GM12878 (cell line): ENCODE data around the gene TRIM32. TPM values are rescaled to one million over a fixed set of nuclear protein-coding genes. Genes with fewer than 3 reads are reported as not detected.

Source experiments
- ATAC-seq: fragments of 200-7000 bp; cut with Tn5 transposase; 3 replicates; pipeline ENCODE4 v1.9.1; 2020; ENCODE audit warnings: mild to moderate bottlenecking, moderate library complexity
- Bru-seq: library from RNA; stranded (reverse); fragments of 400-500 nt; gene quantifications from one replicate; lab custom pipeline; 2021; lab: Mats Ljungman, UMichigan
- BruChase-seq, 2 experiments: library from RNA; stranded (reverse); fragments of 400-500 nt; gene quantifications; one replicate each; lab custom pipeline; 2021; lab: Mats Ljungman, UMichigan
- BruUV-seq: library from RNA; stranded (reverse); fragments of 400-500 nt; replicated peaks from 2 replicates; lab custom pipeline; 2021; lab: Mats Ljungman, UMichigan
- CTCF ChIA-PET: fragments of 300-600 bp; sonication (Branson Sonifier 250); formaldehyde crosslinking; extraction: SDS; loops from one replicate; lab custom pipeline; 2021; ENCODE audit warnings: inconsistent platforms; lab: Yijun Ruan, JAX
- POLR2A ChIA-PET: fragments of 350-600 bp; formaldehyde crosslinking; extraction: SDS; loops from one replicate; lab custom pipeline; 2021; ENCODE audit warnings: inconsistent platforms; lab: Charles Lee
- RAD21 ChIA-PET: fragments of 300-600 bp; sonication (Branson Sonifier 250); formaldehyde crosslinking; loops from one replicate; lab custom pipeline; 2023; ENCODE audit warnings: antibody characterized with exemption; ENCODE audit not compliant: unreplicated experiment; lab: Charles Lee
- SMC1A ChIA-PET: fragments of 300-600 bp; sonication (Branson Sonifier 250); formaldehyde crosslinking; loops from one replicate; lab custom pipeline; 2023; ENCODE audit not compliant: unreplicated experiment, uncharacterized antibody; lab: Charles Lee
- DNase-seq: peaks from one replicate; pipeline ENCODE4 v3.0.0-alpha.2; 2011; ENCODE audit warnings: low read depth, low spot score
- FAIRE-seq: peaks from 3 replicates; lab custom pipeline; 2011; peaks lifted over from hg19 to GRCh38; lab: Jason Lieb, UNC
- H2AFZ ChIP-seq: 2 replicates; pipeline ENCODE4 v1.6.0; 2011; ENCODE audit warnings: low read depth, low read length, control low read depth; ENCODE audit not compliant: control insufficient read depth
- H3K27ac ChIP-seq: 2 replicates; pipeline ENCODE4 v1.5.1; 2011; ENCODE audit warnings: control low read depth; ENCODE audit not compliant: control insufficient read depth, insufficient read depth
- H3K27me3 ChIP-seq, 2 experiments: replicated peaks in 1 of 2; 2 replicates each; pipeline versions ENCODE4 v1.6.0 to v1.6.1; 2011; ENCODE audit warnings: low read length in 1 of 2; ENCODE audit not compliant: control insufficient read depth in 2 of 2, insufficient read depth in 2 of 2
- H3K36me3 ChIP-seq, 2 experiments: 2 replicates each; pipeline ENCODE4 v1.5.1; 2011; ENCODE audit warnings: low read length in 1 of 2; ENCODE audit not compliant: control insufficient read depth in 2 of 2, insufficient read depth in 2 of 2
- H3K4me1 ChIP-seq: 2 replicates; pipeline ENCODE4 v1.6.1; 2011; ENCODE audit warnings: mild to moderate bottlenecking, low read length, moderate library complexity, mixed read lengths; ENCODE audit not compliant: control insufficient read depth, insufficient read depth
- H3K4me2 ChIP-seq: 2 replicates; pipeline ENCODE4 v1.6.0; 2011; ENCODE audit warnings: control low read depth; ENCODE audit not compliant: control insufficient read depth, insufficient read depth
- H3K4me3 ChIP-seq: fragments of 200-600 bp; sonication (generic); 2 replicates; pipeline ENCODE4 v1.5.1; 2016
- H3K79me2 ChIP-seq: 2 replicates; pipeline ENCODE4 v1.6.0; 2011; ENCODE audit warnings: low read length; ENCODE audit not compliant: control insufficient read depth, insufficient read depth
- H3K9ac ChIP-seq: 2 replicates; pipeline ENCODE4 v1.8.0; 2011; ENCODE audit warnings: low read length, control low read depth, mixed read lengths; ENCODE audit not compliant: control insufficient read depth, insufficient read depth
- H3K9me3 ChIP-seq: replicated peaks from 3 replicates; pipeline ENCODE4 v1.5.1; 2011; ENCODE audit warnings: mild to moderate bottlenecking, low read length; ENCODE audit not compliant: control insufficient read depth, insufficient read depth
- H4K20me1 ChIP-seq: 2 replicates; pipeline ENCODE4 v1.6.0; 2011; ENCODE audit not compliant: control insufficient read depth, insufficient read depth
- ASH2L ChIP-seq: fragments of 300-600, 200-600 bp; sonication (generic); IDR thresholded peaks from 2 replicates; pipeline ENCODE4 v1.6.1; 2017; ENCODE audit warnings: low read depth, mild to moderate bottlenecking, borderline replicate concordance
- CHD2 ChIP-seq: IDR thresholded peaks from 2 replicates; pipeline ENCODE4 v1.6.1; 2011; ENCODE audit warnings: low read depth, low read length, improper control_type of control experiment, borderline replicate concordance
- EGR1 ChIP-seq, 2 experiments: IDR thresholded peaks; 1 replicate in 1 of 2; 2 replicates in 1 of 2; pipeline ENCODE4 v1.6.1; 2011 to 2012; ENCODE audit warnings: low read depth in 2 of 2, low read length in 2 of 2, borderline replicate concordance in 1 of 2, mild to moderate bottlenecking in 1 of 2, moderate library complexity in 1 of 2
- EP300 ChIP-seq, 2 experiments: fragments of 150-350 bp in 1 of 2; IDR thresholded peaks; 2 replicates each; pipeline ENCODE4 v1.6.1; 2011 to 2012; ENCODE audit warnings: low read depth in 2 of 2, low read length in 2 of 2, borderline replicate concordance in 1 of 2, improper control_type of control experiment in 1 of 2, inconsistent platforms in 1 of 2; ENCODE audit not compliant: control insufficient read depth in 1 of 2
- PAX5 ChIP-seq: IDR thresholded peaks from 2 replicates; pipeline ENCODE4 v1.6.1; 2011; ENCODE audit warnings: low read depth, low read length, borderline replicate concordance
- POLR2AphosphoS2 ChIP-seq: IDR thresholded peaks from 2 replicates; pipeline ENCODE4 v1.6.1; 2011; ENCODE audit warnings: low read depth, mild to moderate bottlenecking, low read length, improper control_type of control experiment, moderate library complexity
- RBBP5 ChIP-seq: fragments of 200-600 bp; sonication (generic); conservative IDR thresholded peaks from 2 replicates; pipeline ENCODE4 v1.6.1; 2016
- RUNX3 ChIP-seq: IDR thresholded peaks from 2 replicates; pipeline ENCODE4 v1.6.1; 2012; ENCODE audit warnings: low read length, inconsistent platforms
- SRF ChIP-seq, 2 experiments: IDR thresholded peaks; 2 replicates each; pipeline ENCODE4 v1.6.1; 2011; ENCODE audit warnings: low read depth in 2 of 2, low read length in 2 of 2, mild to moderate bottlenecking in 1 of 2, moderate library complexity in 1 of 2
- TCF12 ChIP-seq: IDR thresholded peaks from 2 replicates; pipeline ENCODE4 v1.6.1; 2011; ENCODE audit warnings: low read depth, mild to moderate bottlenecking, low read length
- TCF3 ChIP-seq: IDR thresholded peaks from 2 replicates; pipeline ENCODE4 v1.6.1; 2012; ENCODE audit warnings: low read depth, mild to moderate bottlenecking, low read length, borderline replicate concordance; ENCODE audit not compliant: insufficient read depth
- WGBS: methylation state at CpG from one replicate; pipeline ENCODE4 v1.1.6; 2016; ENCODE audit warnings: low lambda C conversion rate; ENCODE audit not compliant: insufficient replicate concordance, insufficient coverage; ENCODE audit errors: missing lambda C conversion rate; 5-methylcytosine and 5-hydroxymethylcytosine counted together
- in situ Hi-C: fragments of 300-500 bp; cut with MboI; formaldehyde crosslinking; loops from 9 replicates; pipeline ENCODE4 v1.14.3; 2018; ENCODE audit warnings: mixed read lengths
- intact Hi-C: fragments of 100-400 bp; cut with micrococcal nuclease; formaldehyde crosslinking; loops from one replicate; pipeline ENCODE4 v1.14.2; 2022; ENCODE audit not compliant: unreplicated experiment
- long read RNA-seq, 2 experiments: library from polyadenylated mRNA; unstranded; transcript quantifications; one replicate each; pipeline ENCODE4 v2.0.0, GENCODE V29; 2019 to 2020
- polyA minus RNA-seq, 3 experiments: library from RNA; depleted of rRNA, polyadenylated mRNA; stranded (reverse); fragments of >200 nt; gene quantifications; 2 replicates each; pipeline ENCODE4 v1.2.3, GENCODE V29; 2011
- polyA plus RNA-seq, 11 experiments: library from polyadenylated mRNA; depleted of rRNA in 4 of 11; unstranded in 6 of 11; stranded (reverse) in 5 of 11; fragments of >200 nt; fragmentation: Nextera tagmentation in 4 of 11; fragmentation: Illumina TruSeq in 1 of 11; extraction: Ambion mirVana in 4 of 11; extraction: Trizol in 1 of 11; gene quantifications; 1 replicate in 1 of 11; 2 replicates in 10 of 11; pipeline versions ENCODE4 v1.2.1 to v1.2.3, GENCODE V29; 2011 to 2016; ENCODE audit warnings: inconsistent platforms in 2 of 11, missing spikeins in 2 of 11, low read depth in 1 of 11
- total RNA-seq, 4 experiments: library from RNA; depleted of rRNA in 3 of 4; stranded (reverse); fragments of >200 nt in 3 of 4; fragmentation: Illumina TruSeq in 1 of 4; extraction: Trizol in 1 of 4; gene quantifications; 2 replicates each; pipeline versions ENCODE4 v1.2.1 to v1.2.3, GENCODE V29; 2013 to 2021
- TF ChIP-seq, protein P1 (sequence below): IDR thresholded peaks from 2 replicates; pipeline ENCODE4 v1.6.1; 2011; ENCODE audit warnings: low read depth, mild to moderate bottlenecking, low read length, moderate library complexity, borderline replicate concordance; ENCODE audit errors: extremely low read depth
- TF ChIP-seq, protein P2 (sequence below): IDR thresholded peaks from 2 replicates; pipeline ENCODE4 v1.6.1; 2011; ENCODE audit warnings: low read depth, low read length, improper control_type of control experiment, borderline replicate concordance

The TRIM32 gene, protein sequence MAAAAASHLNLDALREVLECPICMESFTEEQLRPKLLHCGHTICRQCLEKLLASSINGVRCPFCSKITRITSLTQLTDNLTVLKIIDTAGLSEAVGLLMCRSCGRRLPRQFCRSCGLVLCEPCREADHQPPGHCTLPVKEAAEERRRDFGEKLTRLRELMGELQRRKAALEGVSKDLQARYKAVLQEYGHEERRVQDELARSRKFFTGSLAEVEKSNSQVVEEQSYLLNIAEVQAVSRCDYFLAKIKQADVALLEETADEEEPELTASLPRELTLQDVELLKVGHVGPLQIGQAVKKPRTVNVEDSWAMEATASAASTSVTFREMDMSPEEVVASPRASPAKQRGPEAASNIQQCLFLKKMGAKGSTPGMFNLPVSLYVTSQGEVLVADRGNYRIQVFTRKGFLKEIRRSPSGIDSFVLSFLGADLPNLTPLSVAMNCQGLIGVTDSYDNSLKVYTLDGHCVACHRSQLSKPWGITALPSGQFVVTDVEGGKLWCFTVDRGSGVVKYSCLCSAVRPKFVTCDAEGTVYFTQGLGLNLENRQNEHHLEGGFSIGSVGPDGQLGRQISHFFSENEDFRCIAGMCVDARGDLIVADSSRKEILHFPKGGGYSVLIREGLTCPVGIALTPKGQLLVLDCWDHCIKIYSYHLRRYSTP
- total RNA-seq (2013; cell fraction: nucleolus; rRNA removed), result 39.5 and 42.8 TPM in 2 replicates
- 12.1 and 13.6 TPM in 2 replicates for total RNA-seq (2014; rRNA removed)
- total RNA-seq (2014; rRNA removed; fragmentation: Illumina TruSeq; extraction: Trizol), result 9.5 and 10.0 TPM in 2 replicates
- total RNA-seq (2021), result 21.4 and 23.8 TPM in 2 replicates
- polyA plus RNA-seq (2011; ENCODE audit: low read depth), result 8.7 TPM
- 17.7 and 21.3 TPM in 2 replicates for polyA plus RNA-seq (2011; rRNA removed)
- polyA plus RNA-seq (2011; cell fraction: cytosol; rRNA removed), result 15.8 and 19.9 TPM in 2 replicates
- 25.5 and 25.9 TPM in 2 replicates for polyA plus RNA-seq (2011; cell fraction: nucleus; rRNA removed)
- polyA plus RNA-seq (2012), result 7.5 and 10.1 TPM in 2 replicates
- 12.3 and 12.6 TPM in 2 replicates for polyA plus RNA-seq (2014; fragmentation: Illumina TruSeq; extraction: Trizol)
- 10 to 100 TPM in 1 of 2 experiments, 1 to 10 TPM in 1; 7.1 to 11.4 TPM for polyA plus RNA-seq (2014; fragmentation: Nextera tagmentation; extraction: Ambion mirVana)
- polyA plus RNA-seq (2014; rRNA removed), result 10.1 and 10.9 TPM in 2 replicates
- 10 to 100 TPM; 18.6 to 23.3 TPM for polyA plus RNA-seq (2016; fragmentation: Nextera tagmentation; extraction: Ambion mirVana)
- polyA minus RNA-seq (2011; rRNA and poly(A)+ RNA removed), result 45.8 and 47.4 TPM in 2 replicates
- 10.7 and 12.6 TPM in 2 replicates for polyA minus RNA-seq (2011; cell fraction: cytosol; rRNA and poly(A)+ RNA removed)
- 27.4 and 38.9 TPM in 2 replicates for polyA minus RNA-seq (2011; cell fraction: nucleus; rRNA and poly(A)+ RNA removed)
- Bru-seq, nascent RNA, result percentile 87 among the genes with signal in this experiment
- BruChase-seq, experiment 1, labeled RNA remaining after a 6-hour chase, result percentile 73 among the genes with signal in this experiment
- BruChase-seq, experiment 2, labeled RNA remaining after a 2-hour chase, result percentile 81 among the genes with signal in this experiment
- long read RNA-seq, experiment 1, transcript TRIM32-203 (2 exons, 3,717 nt), result major isoform, 8 of 19 reads
- long read RNA-seq, experiment 1, transcript TRIM32-201 (2 exons, 3,688 nt), result major isoform, 8 of 19 reads
- long read RNA-seq, experiment 1, partial matches to known transcripts, result 0 of 19 reads
- long read RNA-seq, experiment 1, other reads (novel, unspliced or antisense), result 3 of 19 reads
- long read RNA-seq, experiment 2, transcript TRIM32-201 (2 exons, 3,688 nt), result major isoform, 29 of 60 reads
- long read RNA-seq, experiment 2, transcript TRIM32-203 (2 exons, 3,717 nt), result minor isoform, 22 of 60 reads
- long read RNA-seq, experiment 2, partial matches to known transcripts, result 0 of 60 reads
- long read RNA-seq, experiment 2, other reads (novel, unspliced or antisense), result 9 of 60 reads

DNA sequence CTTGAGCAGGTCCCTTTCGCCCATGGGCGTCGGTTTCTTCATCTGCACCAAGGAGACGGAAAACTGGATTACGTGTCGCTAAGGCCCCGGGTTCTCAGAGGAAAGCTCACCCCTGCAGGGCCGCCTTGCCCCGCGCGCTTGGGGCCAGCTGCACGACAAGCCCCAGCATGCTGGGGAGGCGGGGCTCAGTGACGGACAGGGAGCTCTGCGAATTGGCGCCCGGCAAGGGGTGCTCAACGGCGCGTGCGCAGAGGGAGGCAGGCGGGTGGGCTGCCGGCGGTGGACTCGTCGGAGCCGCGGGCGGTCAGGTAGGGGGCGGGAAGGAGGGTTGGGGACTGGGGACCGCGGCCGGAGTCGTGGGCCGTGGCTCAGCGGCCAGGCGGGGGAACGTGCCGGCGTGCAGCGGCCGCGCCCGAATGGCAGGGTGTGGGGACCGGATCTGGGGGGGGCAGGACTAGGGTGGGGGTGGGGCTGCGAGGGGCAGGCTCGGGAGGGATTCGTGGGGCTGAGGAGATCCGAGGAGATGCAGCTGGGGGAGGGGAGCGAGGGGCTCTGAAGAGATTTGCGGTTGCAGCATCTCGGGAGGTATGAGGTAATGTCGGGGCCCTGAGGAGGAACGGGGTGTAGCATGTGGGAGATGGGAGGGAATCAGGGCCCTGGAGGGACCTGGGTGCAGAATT lies at the start of gene TRIM32:
Gene TRIM32 (plus strand): TSS at position 232 of the 680 bp plus-strand sequence. CDS start 10,438 bp downstream, outside the sequence.
- ATAC-seq (peak; percentile 96), DNase-seq (peak; percentile 51), FAIRE-seq (peak; percentile 83)
- H3K79me2 ChIP-seq, result peaks cover 52% of the 10 kb centered on the region
- no peaks in the 10 kb centered on the region for H3K27me3 ChIP-seq
- H3K27ac ChIP-seq, result peak within 1 kb of the TSS; percentile 83
- no peaks in the 10 kb centered on the region for H3K36me3 ChIP-seq
- peak within 1 kb of the TSS; percentile 88 for H3K9ac ChIP-seq
- SMC1A ChIA-PET, result interaction anchor here (1.0 to 1.5 kb wide), 2 partner anchors 17 to 183 kb away, joined by 3 to 4 read pairs; no protein-coding TSS in a partner anchor
- peak within 1 kb of the TSS; percentile 92 for H3K4me3 ChIP-seq
- intact Hi-C loops (no loop called here), in situ Hi-C loops (no loop called here)
- H4K20me1 ChIP-seq, result no peaks in the 10 kb centered on the region
- POLR2A ChIA-PET, result interaction anchor here (0.5 to 1.5 kb wide), 2 partner anchors 144 to 363 kb away, joined by 3 read pairs; no protein-coding TSS in a partner anchor
- CTCF ChIA-PET, result interaction anchor here (1.2 kb wide), 1 partner anchor 12 kb away, joined by 3 read pairs; no protein-coding TSS in a partner anchor
- no TSS peak for BruUV-seq
- H2AFZ ChIP-seq, result peak within 1 kb of the TSS; percentile 98
- H3K4me2 ChIP-seq, result peak within 1 kb of the TSS; percentile 97
- 2% methylated on average over 34 of the region's 54 CpGs for WGBS
- peaks cover 9% of the 10 kb centered on the region for H3K4me1 ChIP-seq
- no peaks in the 10 kb centered on the region for H3K9me3 ChIP-seq
- RAD21 ChIA-PET, result interaction anchor here (0.6 kb wide), 1 partner anchor 22 kb away, joined by 3 read pairs; no protein-coding TSS in a partner anchor
- TF ChIP-seq POLR2AphosphoS2 (0 out of 2 replicates have a peak, but pooled peaks have one; percentile 55), RBBP5 (no peak), EGR1 (IDR thresholded peaks at IDR 0.05; ENCODE audit: borderline replicate concordance in 1 of 2, low read depth in 2 of 2, low read length in 2 of 2) (0 out of 3 replicates have a peak, but pooled peaks of 1 of the 2 experiments have one; percentile 17), ASH2L (no peak), PAX5 (0 out of 2 replicates have a peak, but pooled peaks have one; percentile 43), EP300 (IDR thresholded peaks at IDR 0.05; ENCODE audit: borderline replicate concordance in 1 of 2, control insufficient read depth in 1 of 2, low read depth in 2 of 2, low read length in 2 of 2) (no peak), CHD2 (peak; percentile 79), TCF3 (peak; percentile 86), RUNX3 (peak; percentile 46), TCF12 (peak; percentile 91), SRF (IDR thresholded peaks at IDR 0.05; ENCODE audit: low read depth in 2 of 2, low read length in 2 of 2) (no peak)
- TF ChIP-seq, protein P1, sequence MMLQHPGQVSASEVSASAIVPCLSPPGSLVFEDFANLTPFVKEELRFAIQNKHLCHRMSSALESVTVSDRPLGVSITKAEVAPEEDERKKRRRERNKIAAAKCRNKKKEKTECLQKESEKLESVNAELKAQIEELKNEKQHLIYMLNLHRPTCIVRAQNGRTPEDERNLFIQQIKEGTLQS, result no peak
- TF ChIP-seq, protein P2, sequence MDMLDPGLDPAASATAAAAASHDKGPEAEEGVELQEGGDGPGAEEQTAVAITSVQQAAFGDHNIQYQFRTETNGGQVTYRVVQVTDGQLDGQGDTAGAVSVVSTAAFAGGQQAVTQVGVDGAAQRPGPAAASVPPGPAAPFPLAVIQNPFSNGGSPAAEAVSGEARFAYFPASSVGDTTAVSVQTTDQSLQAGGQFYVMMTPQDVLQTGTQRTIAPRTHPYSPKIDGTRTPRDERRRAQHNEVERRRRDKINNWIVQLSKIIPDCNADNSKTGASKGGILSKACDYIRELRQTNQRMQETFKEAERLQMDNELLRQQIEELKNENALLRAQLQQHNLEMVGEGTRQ, result no peak
